Activated T-helper 1 cell treated with anti-CD3 and anti-CD28 coated beads, Interleukin-2, amount 50 U/mL, for 16 hours (primary cell): ENCODE results near the gene KCNQ5.
"Not testable (repeated sequence)": the region's sequence is repeated elsewhere in the genome, so short reads cannot be mapped to it uniquely, and the experiment has no call there.

Experiments used
- DNase-seq, 2 donors: peaks; one replicate each; pipeline ENCODE4 v3.0.0-alpha.2; 2020; ENCODE audit warnings: low read depth in 1 of 2, low spot score in 1 of 2

The KCNQ5 gene

DNA sequence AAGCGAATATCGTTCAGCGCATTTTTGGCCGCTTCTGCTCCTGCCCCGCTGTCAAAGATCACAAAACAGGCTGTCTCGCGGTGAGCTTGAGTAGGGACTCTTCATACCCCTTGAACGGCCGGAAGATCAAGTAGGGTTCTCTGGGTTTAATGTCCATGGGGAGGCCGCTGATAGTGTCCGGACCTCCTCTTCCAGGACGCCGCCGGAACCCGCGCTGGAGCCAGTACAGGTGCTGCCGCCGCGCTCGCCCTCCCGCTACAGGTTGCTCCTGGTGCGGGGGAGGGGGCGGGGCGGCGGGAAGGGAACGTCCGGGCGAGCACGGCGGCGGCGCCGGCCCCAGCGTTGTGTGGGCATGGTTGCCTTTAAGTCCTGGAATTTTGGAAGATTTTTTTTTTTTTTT is 536.0 kb downstream of the KCNQ5 start:
- no peak for DNase-seq

- no peak for DNase-seq
Observed at GRCh38 chr6:73169111-73169510, 547.2 kb downstream of the KCNQ5 start.

DNA sequence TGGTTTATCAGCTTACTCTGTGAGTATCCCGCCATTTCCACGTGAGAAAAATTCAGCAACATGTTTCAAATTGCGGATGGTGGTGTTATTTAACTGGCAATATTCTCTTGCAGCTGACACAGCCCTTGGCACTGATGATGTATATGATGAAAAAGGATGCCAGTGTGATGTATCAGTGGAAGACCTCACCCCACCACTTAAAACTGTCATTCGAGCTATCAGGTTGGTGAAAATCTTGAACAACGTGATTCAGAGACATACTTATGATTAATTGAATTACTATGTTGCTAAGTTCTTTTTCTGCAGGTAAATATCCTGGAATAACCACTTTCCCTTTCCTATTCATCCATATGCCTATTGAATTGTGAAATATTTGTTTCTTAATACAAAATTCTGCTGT is 547.8 kb downstream of the KCNQ5 start:
- no peak for DNase-seq

- no peak for DNase-seq
Observed at GRCh38 chr6:73174646-73175045, 552.8 kb downstream of the KCNQ5 start.

- DNase-seq = no peak
Observed at GRCh38 chr6:73176057-73176456, 554.2 kb downstream of the KCNQ5 start.

GRCh38 chr6:73177221-73177944 is 555.5 kb downstream of the KCNQ5 start:
- no peak for DNase-seq

- DNase-seq = no peak
Observed at GRCh38 chr6:73180076-73180738, 558.3 kb downstream of the KCNQ5 start.

DNA sequence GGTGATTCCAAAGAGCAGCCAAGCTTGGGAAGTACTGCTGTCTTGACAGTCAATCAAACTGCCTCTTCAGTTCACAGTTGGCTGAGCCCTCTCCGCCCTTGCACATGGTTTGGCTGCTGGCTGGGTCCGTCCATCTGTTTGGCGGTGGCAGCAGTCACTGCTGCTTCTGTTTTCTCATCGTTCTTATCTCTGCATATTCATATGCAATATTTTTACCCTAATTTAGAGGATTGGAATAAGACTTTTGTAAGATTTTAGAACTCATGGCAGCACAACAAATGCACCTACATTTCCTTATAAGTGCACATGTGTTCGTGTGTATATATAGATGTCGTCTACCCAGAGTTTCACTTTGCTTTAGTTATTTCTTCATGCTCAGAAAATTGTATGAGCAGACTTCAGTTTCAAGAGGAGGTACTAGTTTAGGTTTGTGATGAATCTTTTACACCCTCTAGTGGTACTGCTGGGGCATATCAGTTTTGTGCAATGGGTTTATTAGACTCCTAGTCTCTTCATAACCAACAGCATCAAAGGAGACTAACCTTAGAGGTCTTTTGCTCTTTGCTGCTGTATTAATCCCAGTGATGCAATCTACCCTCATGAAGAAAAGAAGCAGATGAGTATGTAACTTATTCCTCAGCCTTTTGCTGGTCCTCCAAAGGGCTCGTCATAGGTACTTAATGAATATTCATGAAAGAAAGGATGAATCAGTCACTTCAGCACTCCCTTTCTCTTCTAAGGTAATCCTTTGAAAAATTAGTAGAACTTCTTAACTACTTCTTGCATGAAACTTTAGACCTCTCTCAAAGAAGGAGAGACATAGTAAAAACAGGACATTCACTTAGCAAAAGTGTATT is 559.1 kb downstream of the KCNQ5 start:
- no peak for DNase-seq

GRCh38 chr6:73182021-73182607 is 560.2 kb downstream of the KCNQ5 start:
- no peak for DNase-seq

- not testable (repeated sequence) for DNase-seq
Observed at GRCh38 chr6:73193302-73193701, 571.4 kb downstream of the KCNQ5 start.

DNA sequence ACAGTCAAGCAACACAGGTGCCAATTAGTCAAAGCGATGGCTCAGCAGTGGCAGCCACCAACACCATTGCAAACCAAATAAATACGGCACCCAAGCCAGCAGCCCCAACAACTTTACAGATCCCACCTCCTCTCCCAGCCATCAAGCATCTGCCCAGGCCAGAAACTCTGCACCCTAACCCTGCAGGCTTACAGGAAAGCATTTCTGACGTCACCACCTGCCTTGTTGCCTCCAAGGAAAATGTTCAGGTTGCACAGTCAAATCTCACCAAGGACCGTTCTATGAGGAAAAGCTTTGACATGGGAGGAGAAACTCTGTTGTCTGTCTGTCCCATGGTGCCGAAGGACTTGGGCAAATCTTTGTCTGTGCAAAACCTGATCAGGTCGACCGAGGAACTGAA is 572.9 kb downstream of the KCNQ5 start:
- DNase-seq = no peak

GRCh38 chr6:73200247-73200646 is 578.4 kb downstream of the KCNQ5 start:
- no peak for DNase-seq

DNA sequence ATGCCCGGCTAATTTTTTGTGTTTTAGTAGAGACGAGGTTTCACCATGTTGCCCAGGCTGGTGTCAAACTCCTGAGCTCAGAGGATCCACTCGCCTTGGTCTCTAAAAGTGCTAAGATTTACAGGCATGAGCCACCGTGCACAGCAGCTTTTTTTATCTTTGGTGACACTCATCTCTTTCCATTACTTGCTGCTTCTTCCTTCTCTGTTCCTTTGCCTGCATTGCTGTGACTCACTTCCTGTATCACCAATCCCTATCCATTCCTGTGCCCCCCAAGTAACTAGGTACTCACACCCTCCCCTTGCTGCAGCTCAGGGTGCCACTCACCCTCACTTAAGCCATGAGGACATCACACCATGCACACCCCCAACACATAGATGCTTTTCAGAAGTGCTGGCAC is 578.9 kb downstream of the KCNQ5 start:
- DNase-seq = no peak

- no peak for DNase-seq
Observed at GRCh38 chr6:73203098-73203497, 581.2 kb downstream of the KCNQ5 start.

- no peak for DNase-seq
Observed at GRCh38 chr6:73204252-73204651, 582.4 kb downstream of the KCNQ5 start.

DNA sequence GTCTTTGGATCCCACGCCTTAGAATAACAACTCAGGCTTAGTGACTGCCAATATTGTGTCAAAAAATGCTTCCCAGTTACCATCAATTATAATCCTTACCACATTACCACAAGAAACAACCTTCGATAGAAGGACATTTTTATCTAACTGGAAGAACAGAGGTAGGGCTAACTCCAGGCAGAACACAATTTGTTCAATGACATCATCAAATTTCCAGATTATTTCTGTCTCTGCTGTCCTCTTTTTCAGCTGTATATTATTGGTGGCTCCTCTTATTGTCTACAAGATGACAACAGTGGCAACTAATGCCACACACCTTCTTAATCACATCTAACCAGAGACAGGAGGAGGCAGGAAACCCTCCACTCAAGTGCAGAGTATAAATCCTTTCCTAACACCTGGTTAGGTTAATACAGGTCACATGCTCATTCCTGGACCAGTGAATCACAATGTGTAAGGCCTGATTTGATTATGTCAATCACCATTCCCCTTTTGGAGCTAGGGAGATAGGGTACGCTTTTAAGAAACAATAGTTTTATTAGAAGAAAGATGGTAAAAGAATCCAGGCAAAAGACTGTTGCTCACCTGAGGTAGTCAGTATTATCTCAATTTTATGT is 585.5 kb downstream of the KCNQ5 start:
- no peak for DNase-seq

DNA sequence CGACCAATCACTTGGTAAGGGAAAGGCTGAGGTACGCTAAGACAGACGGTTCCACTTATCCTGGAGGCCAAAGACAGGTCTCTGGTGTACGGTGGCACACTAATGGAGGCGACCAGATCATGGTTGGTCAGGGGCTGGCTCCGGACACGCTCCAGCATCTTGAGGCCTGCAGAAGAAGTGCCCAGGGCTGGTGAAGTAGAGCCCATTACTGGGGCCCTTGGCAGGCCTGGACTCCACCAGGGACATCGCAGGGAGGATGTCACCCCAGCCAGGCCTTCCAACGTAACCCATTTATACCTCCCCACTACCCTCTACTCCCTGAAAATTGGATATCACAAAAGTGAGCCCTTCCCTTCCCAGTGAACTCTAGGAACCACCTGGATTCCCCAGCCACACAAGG is 587.3 kb downstream of the KCNQ5 start:
- DNase-seq = no peak

DNA sequence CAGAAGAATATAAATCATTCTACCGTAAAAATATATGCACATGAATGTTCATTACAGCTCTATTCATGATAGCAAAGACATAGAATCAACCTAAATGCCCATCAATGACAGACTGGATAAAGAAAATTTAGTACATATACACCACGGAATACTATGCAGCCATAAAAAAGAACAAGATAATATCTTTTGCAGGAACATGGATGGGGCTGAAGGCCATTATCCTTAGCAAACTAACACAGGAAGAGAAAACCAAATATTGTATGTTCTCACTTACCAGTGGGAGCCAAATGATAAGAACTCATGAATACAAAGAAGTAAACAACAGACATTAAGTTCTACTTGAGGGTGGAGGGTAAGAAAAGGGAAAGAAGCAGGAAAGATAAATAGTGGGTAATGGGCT is 595.0 kb downstream of the KCNQ5 start:
- no peak for DNase-seq

GRCh38 chr6:73225396-73225795 is 603.5 kb downstream of the KCNQ5 start, which contains the start of gene KHDC1L:
TSS of gene KHDC1L (minus strand) at chr6:73225496. CDS start at chr6:73225408, 88 bp downstream.
- no peak for DNase-seq

- DNase-seq = no peak
Observed at GRCh38 chr6:73227606-73228255, 605.9 kb downstream of the KCNQ5 start.

DNA sequence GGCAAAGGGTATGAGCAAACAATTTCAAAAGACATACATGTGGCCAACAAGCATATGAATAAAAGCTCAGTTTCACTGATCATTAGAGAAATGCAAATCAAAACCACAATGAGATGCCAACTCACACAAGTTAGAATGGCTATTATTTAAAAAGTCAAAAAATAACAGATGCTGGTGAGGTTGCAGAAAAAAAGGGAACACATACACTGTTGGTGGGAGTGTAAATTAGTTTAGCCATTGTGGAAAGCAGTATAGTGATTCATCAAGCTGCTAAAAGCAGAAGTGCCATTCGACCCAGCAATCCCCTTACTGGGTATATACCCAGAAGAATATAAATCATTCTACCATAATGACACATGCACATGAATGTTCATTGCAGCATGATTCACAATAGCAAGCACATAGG is 610.1 kb downstream of the KCNQ5 start:
- no peak for DNase-seq
